Trophoblast cell (in vitro differentiated cells and primary cell): ENCODE results near the gene PTP4A2.

ENCODE experiments used
- DNase-seq, 2 donors: peaks; one replicate each; pipeline ENCODE4 v3.0.0-alpha.2; 2016
- H2AFZ ChIP-seq: 2 replicates; pipeline ENCODE4 v1.6.1; 2013; ENCODE audit warnings: low read length, moderate library complexity, mild to moderate bottlenecking; ENCODE audit not compliant: insufficient read depth, poor library complexity
- H2AK5ac ChIP-seq: 2 replicates; pipeline ENCODE4 v1.6.1; 2013; ENCODE audit warnings: mild to moderate bottlenecking, low read length
- H2BK120ac ChIP-seq: 2 replicates; pipeline ENCODE4 v1.6.1; 2013; ENCODE audit warnings: low read length, mild to moderate bottlenecking, moderate library complexity; ENCODE audit not compliant: insufficient read depth, poor library complexity
- H2BK12ac ChIP-seq: 2 replicates; pipeline ENCODE4 v1.6.1; 2013; ENCODE audit warnings: mild to moderate bottlenecking, low read length, moderate library complexity
- H2BK5ac ChIP-seq: 2 replicates; pipeline ENCODE4 v1.6.1; 2013; ENCODE audit warnings: low read length, low read depth, moderate library complexity, mild to moderate bottlenecking; ENCODE audit not compliant: poor library complexity
- H3K14ac ChIP-seq: 2 replicates; pipeline ENCODE4 v1.6.1; 2013; ENCODE audit warnings: mild to moderate bottlenecking, low read length
- H3K18ac ChIP-seq: 2 replicates; pipeline ENCODE4 v1.6.1; 2013; ENCODE audit warnings: mild to moderate bottlenecking, low read length
- H3K23ac ChIP-seq: 2 replicates; pipeline ENCODE4 v1.6.1; 2013; ENCODE audit warnings: low read length
- H3K27ac ChIP-seq: 2 replicates; pipeline ENCODE4 v1.5.1; 2013; ENCODE audit warnings: low read depth, mild to moderate bottlenecking, inconsistent platforms, low read length, moderate library complexity
- H3K27me3 ChIP-seq: 2 replicates; pipeline ENCODE4 v1.6.1; 2013; ENCODE audit warnings: inconsistent platforms, mild to moderate bottlenecking, low read length, moderate library complexity; ENCODE audit not compliant: insufficient read depth
- H3K36me3 ChIP-seq, 2 experiments: 1 replicate in 1 of 2; 2 replicates in 1 of 2; pipeline ENCODE4 v1.6.1; 2013; ENCODE audit warnings: low read length in 2 of 2, mild to moderate bottlenecking in 2 of 2, moderate library complexity in 1 of 2; ENCODE audit not compliant: insufficient read depth in 2 of 2, control insufficient read depth in 1 of 2
- H3K4ac ChIP-seq: 2 replicates; pipeline ENCODE4 v1.6.1; 2013; ENCODE audit warnings: low read depth, mild to moderate bottlenecking, low read length, moderate library complexity
- H3K4me1 ChIP-seq, 2 experiments: 1 replicate in 1 of 2; 2 replicates in 1 of 2; pipeline ENCODE4 v1.6.1; 2013; ENCODE audit warnings: low read length in 2 of 2, mild to moderate bottlenecking in 2 of 2, moderate library complexity in 1 of 2; ENCODE audit not compliant: insufficient read depth in 2 of 2, control insufficient read depth in 1 of 2
- H3K4me2 ChIP-seq: 2 replicates; pipeline ENCODE4 v1.6.1; 2013; ENCODE audit warnings: inconsistent platforms, mild to moderate bottlenecking, low read length, moderate library complexity
- H3K4me3 ChIP-seq: 2 replicates; pipeline ENCODE4 v1.5.1; 2013; ENCODE audit warnings: mild to moderate bottlenecking, low read depth, low read length, inconsistent platforms
- H3K79me1 ChIP-seq: one replicate; pipeline ENCODE4 v1.6.1; 2013; ENCODE audit warnings: low read length
- H3K79me2 ChIP-seq: 2 replicates; pipeline ENCODE4 v1.6.1; 2013; ENCODE audit warnings: low read length, mild to moderate bottlenecking; ENCODE audit not compliant: control insufficient read depth, insufficient read depth, poor library complexity
- H3K9ac ChIP-seq: 2 replicates; pipeline ENCODE4 v1.6.1; 2013; ENCODE audit warnings: mild to moderate bottlenecking, low read length
- H3K9me3 ChIP-seq: 2 replicates; pipeline ENCODE4 v1.6.1; 2013; ENCODE audit warnings: low read depth, mild to moderate bottlenecking, control low read depth, inconsistent platforms, low read length; ENCODE audit not compliant: insufficient read depth
- H4K12ac ChIP-seq: 2 replicates; pipeline ENCODE4 v1.6.1; 2013; ENCODE audit warnings: low read depth, mild to moderate bottlenecking, low read length, moderate library complexity
- H4K8ac ChIP-seq: 2 replicates; pipeline ENCODE4 v1.6.1; 2013; ENCODE audit warnings: low read depth, mild to moderate bottlenecking, low read length, moderate library complexity
- H4K91ac ChIP-seq: one replicate; pipeline ENCODE4 v1.6.1; 2013; ENCODE audit warnings: low read depth, mild to moderate bottlenecking, low read length, moderate library complexity
- WGBS: extraction: QIAGEN DNeasy Blood & Tissue Kit; methylation state at CpG from one replicate; pipeline ENCODE4 v1.1.7; 2013; ENCODE audit warnings: missing lambda C conversion rate; ENCODE audit not compliant: insufficient read length, insufficient coverage; ENCODE audit errors: extremely low coverage; 5-methylcytosine and 5-hydroxymethylcytosine counted together

Gene PTP4A2

GRCh38 chr1:31981972-31982371 lies 43.8 kb upstream of the PTP4A2 start:
- no peaks in the 10 kb centered on the region for H3K9me3 ChIP-seq
- no peak overlapping the region for H3K4me3 ChIP-seq
- no peak overlapping the region for H4K12ac ChIP-seq
- peaks cover 3 to 6% of the 10 kb centered on the region in 2 experiments for H3K4me1 ChIP-seq
- H2AFZ ChIP-seq: no peak overlapping the region
- no peak overlapping the region for H2BK120ac ChIP-seq
- H3K79me2 ChIP-seq: no peaks in the 10 kb centered on the region
- no peak overlapping the region for H3K9ac ChIP-seq
- H2AK5ac ChIP-seq: no peak overlapping the region
- H3K79me1 ChIP-seq: no peaks in the 10 kb centered on the region
- H3K14ac ChIP-seq: no peak overlapping the region
- H3K23ac ChIP-seq: no peak overlapping the region
- H3K27me3 ChIP-seq: no peaks in the 10 kb centered on the region
- H2BK12ac ChIP-seq: no peak overlapping the region
- H3K36me3 ChIP-seq: no peaks in the 10 kb centered on the region
- no peak overlapping the region for H4K8ac ChIP-seq
- H3K4me2 ChIP-seq: no peak overlapping the region
- no peak overlapping the region for H3K4ac ChIP-seq
- no peak for DNase-seq
- no peak overlapping the region for H3K18ac ChIP-seq
- no peak overlapping the region for H3K27ac ChIP-seq
- no peak overlapping the region for H4K91ac ChIP-seq
- no CpG with 5 or more reads among the region's 3 CpGs for WGBS
- H2BK5ac ChIP-seq: no peak overlapping the region

- H3K4me2 ChIP-seq: no peak overlapping the region
- no peak overlapping the region for H3K4ac ChIP-seq
- H3K18ac ChIP-seq: no peak overlapping the region
- H2BK120ac ChIP-seq: no peak overlapping the region
- no peaks in the 10 kb centered on the region for H3K79me1 ChIP-seq
- no peak overlapping the region for H3K4me3 ChIP-seq
- H2AFZ ChIP-seq: no peak overlapping the region
- no peaks in the 10 kb centered on the region for H3K36me3 ChIP-seq
- H3K23ac ChIP-seq: no peak overlapping the region
- peaks cover 3 to 6% of the 10 kb centered on the region in 2 experiments for H3K4me1 ChIP-seq
- H3K27ac ChIP-seq: no peak overlapping the region
- no peak overlapping the region for H2BK5ac ChIP-seq
- no peak overlapping the region for H4K8ac ChIP-seq
- no peak overlapping the region for H4K12ac ChIP-seq
- DNase-seq: no peak
- WGBS: no CpG with 5 or more reads among the region's 2 CpGs
- no peaks in the 10 kb centered on the region for H3K27me3 ChIP-seq
- H2AK5ac ChIP-seq: no peak overlapping the region
- no peak overlapping the region for H3K9ac ChIP-seq
- H3K9me3 ChIP-seq: no peaks in the 10 kb centered on the region
- H3K14ac ChIP-seq: no peak overlapping the region
- H3K79me2 ChIP-seq: no peaks in the 10 kb centered on the region
- H4K91ac ChIP-seq: no peak overlapping the region
- H2BK12ac ChIP-seq: no peak overlapping the region
Measured at GRCh38 chr1:31981456-31981839, 43.3 kb upstream of the PTP4A2 start.

GRCh38 chr1:31980835-31981455 lies 42.8 kb upstream of the PTP4A2 start:
- no peak overlapping the region for H2BK120ac ChIP-seq
- H3K36me3 ChIP-seq: no peaks in the 10 kb centered on the region
- H2AFZ ChIP-seq: no peak overlapping the region
- H2AK5ac ChIP-seq: no peak overlapping the region
- no peak overlapping the region for H4K12ac ChIP-seq
- DNase-seq: no peak
- no peak overlapping the region for H2BK12ac ChIP-seq
- H3K23ac ChIP-seq: no peak overlapping the region
- no peaks in the 10 kb centered on the region for H3K79me2 ChIP-seq
- no peaks in the 10 kb centered on the region for H3K9me3 ChIP-seq
- no peak overlapping the region for H4K91ac ChIP-seq
- H3K4ac ChIP-seq: no peak overlapping the region
- no peak overlapping the region for H3K18ac ChIP-seq
- WGBS: no CpG with 5 or more reads among the region's 10 CpGs
- H3K27ac ChIP-seq: no peak overlapping the region
- H2BK5ac ChIP-seq: no peak overlapping the region
- H3K79me1 ChIP-seq: no peaks in the 10 kb centered on the region
- no peak overlapping the region for H3K4me2 ChIP-seq
- no peak overlapping the region for H3K14ac ChIP-seq
- H3K4me3 ChIP-seq: no peak overlapping the region
- no peak overlapping the region for H4K8ac ChIP-seq
- no peaks in the 10 kb centered on the region for H3K27me3 ChIP-seq
- peaks cover 3 to 6% of the 10 kb centered on the region in 2 experiments for H3K4me1 ChIP-seq
- H3K9ac ChIP-seq: no peak overlapping the region

GRCh38 chr1:31978843-31979400 lies 40.8 kb upstream of the PTP4A2 start:
- Histone ChIP-seq H2BK12ac (no peak overlapping the region), H4K91ac (no peak overlapping the region), H3K4me1 (peaks cover 3 to 6% of the 10 kb centered on the region in 2 experiments), H3K4ac (no peak overlapping the region), H4K8ac (no peak overlapping the region), H2BK120ac (no peak overlapping the region), H2BK5ac (no peak overlapping the region), H3K79me1 (no peaks in the 10 kb centered on the region), H3K4me3 (no peak overlapping the region), H2AK5ac (no peak overlapping the region), H2AFZ (no peak overlapping the region), H3K4me2 (no peak overlapping the region), H3K14ac (no peak overlapping the region), H3K27me3 (no peaks in the 10 kb centered on the region), H3K18ac (no peak overlapping the region), H3K79me2 (no peaks in the 10 kb centered on the region), H3K27ac (peak overlapping the region; percentile 30), H3K9ac (no peak overlapping the region), H3K9me3 (no peaks in the 10 kb centered on the region), H4K12ac (no peak overlapping the region), H3K36me3 (no peaks in the 10 kb centered on the region), H3K23ac (no peak overlapping the region)
- no peak for DNase-seq
- no CpG with 5 or more reads among the region's 4 CpGs for WGBS
